ENCODE results near the gene KCNMB2.

GRCh38 chr3:178880274-178880673 lies 344.0 kb downstream of the KCNMB2 start:
- TF ChIP-seq FOXM1 (IDR thresholded peaks at IDR 0.05; ENCODE audit: borderline replicate concordance) (no peak), SUZ12 (IDR thresholded peaks at IDR 0.05) (no peak), FOXK2 (IDR thresholded peaks at IDR 0.05) (no peak), BHLHE40 (IDR thresholded peaks at IDR 0.05; ENCODE audit: borderline replicate concordance) (no peak), HDGF (IDR thresholded peaks at IDR 0.05; ENCODE audit: borderline replicate concordance) (no peak), CTBP1 (IDR thresholded peaks at IDR 0.05; ENCODE audit: borderline replicate concordance) (no peak), PKNOX1 (IDR thresholded peaks at IDR 0.05) (no peak), LEF1 (IDR thresholded peaks at IDR 0.05; ENCODE audit: borderline replicate concordance) (no peak), NFRKB (IDR thresholded peaks at IDR 0.05) (no peak), FOXA1 (IDR thresholded peaks at IDR 0.05) (no peak), SP1 (IDR thresholded peaks at IDR 0.05) (no peak), L3MBTL2 (conservative IDR thresholded peaks at IDR 0.05) (no peak), ELF4 (IDR thresholded peaks at IDR 0.05) (no peak), TARDBP (IDR thresholded peaks at IDR 0.05) (no peak)

Data from HEK293T (cell line).